TTC549 (cell line): Measurements from ENCODE around the gene TUB.

Experiments
- FAIRE-seq: peaks from 2 replicates; lab custom pipeline; 2012; peaks lifted over from hg19 to GRCh38; lab: Jason Lieb, UNC

TUB gene

DNA sequence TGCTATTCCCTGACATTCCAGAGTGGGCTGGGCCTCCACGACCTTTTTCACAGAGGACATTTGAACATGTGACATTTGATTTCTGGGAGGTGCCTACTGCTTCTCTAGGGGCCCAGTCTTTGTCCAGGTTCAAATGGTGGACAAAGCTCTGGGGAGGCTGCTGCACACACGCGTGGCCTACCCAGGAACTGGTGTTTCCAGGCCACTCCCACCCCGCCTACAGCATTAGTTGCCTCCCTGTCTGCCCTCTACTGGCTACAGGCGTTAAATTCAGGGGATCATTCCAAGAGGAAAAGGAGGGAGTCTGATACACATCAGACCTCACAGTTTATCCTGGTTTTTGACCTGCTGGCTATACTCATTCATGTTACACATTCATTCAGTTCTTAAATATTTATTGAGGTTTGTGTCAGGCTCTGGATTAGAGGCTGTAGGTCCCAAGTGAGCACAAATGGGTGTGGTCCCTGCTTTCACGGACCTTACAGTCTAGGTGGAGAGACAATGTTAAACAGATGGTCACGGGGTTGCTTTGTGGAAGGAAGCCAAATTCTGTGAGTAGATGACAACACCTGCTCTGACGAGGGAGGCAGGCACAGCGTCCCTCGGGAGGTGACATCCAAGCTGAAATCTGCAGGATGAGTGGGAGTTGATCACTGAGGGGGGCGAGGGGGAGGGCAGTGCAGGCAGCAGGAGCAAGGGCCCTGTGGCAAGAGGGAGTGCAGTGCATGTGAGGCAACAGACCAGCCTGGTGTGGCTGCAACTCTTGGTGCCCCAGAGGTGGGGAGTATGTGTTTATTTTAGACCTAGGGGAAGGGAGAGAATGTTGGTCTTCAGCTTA is 11.8 kb downstream of the TUB start:
- FAIRE-seq: no peak

DNA sequence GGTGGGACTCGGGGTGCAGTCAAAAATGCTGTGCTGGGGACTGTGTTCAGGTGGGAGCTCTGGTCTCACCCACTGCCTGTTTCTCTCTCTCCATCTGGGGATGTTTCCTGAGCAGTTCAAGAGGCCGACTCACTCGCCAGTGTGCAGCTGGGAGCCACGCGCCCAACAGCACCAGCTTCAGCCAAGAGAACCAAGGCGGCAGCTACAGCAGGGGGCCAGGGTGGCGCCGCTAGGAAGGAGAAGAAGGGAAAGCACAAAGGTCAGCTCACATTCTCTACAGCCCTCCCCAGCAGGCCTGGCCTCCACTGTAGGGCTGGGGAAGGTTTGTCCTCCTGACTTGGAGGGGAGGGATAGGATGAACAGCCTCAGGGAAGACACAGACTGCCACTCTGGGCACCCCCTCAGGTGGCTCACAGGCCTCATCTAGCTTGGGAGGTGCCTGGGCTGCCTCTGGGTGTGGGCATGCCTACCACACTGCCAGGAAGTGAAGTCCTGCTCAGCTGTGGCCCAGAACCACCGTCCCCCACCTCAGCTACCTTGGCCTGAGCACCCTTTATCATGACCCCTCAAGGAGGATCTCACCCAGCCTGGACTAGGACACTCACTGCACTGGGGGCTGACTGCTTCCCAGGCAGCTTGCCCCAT is 13.0 kb downstream of the TUB start:
- FAIRE-seq: no peak

DNA sequence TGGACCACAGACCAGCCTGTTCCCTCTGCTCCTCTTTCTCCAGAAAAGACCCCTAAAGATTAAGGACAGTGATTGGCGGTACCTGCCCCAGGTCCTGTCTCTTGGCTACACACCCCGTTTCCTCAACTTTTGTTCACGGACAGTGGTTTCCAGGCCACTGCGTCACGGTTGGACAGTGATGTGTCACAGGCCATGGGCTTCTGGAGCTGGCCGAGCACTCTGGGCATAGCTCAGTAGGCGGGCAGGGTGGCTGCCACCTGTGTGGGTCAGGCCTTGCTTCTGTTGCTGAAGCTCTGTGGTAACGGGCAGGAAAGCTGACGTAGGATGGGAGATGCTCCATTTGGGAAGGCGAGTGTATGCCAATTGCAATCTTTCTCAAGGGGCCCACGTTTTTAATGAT is 13.6 kb downstream of the TUB start:
- FAIRE-seq: no peak

GRCh38 chr11:8095371-8095770 is 14.4 kb downstream of the TUB start:
- FAIRE-seq: no peak

- FAIRE-seq: no peak
Observed at GRCh38 chr11:8095806-8096522, 15.0 kb downstream of the TUB start.

GRCh38 chr11:8096575-8096974 is 15.6 kb downstream of the TUB start:
- no peak for FAIRE-seq

DNA sequence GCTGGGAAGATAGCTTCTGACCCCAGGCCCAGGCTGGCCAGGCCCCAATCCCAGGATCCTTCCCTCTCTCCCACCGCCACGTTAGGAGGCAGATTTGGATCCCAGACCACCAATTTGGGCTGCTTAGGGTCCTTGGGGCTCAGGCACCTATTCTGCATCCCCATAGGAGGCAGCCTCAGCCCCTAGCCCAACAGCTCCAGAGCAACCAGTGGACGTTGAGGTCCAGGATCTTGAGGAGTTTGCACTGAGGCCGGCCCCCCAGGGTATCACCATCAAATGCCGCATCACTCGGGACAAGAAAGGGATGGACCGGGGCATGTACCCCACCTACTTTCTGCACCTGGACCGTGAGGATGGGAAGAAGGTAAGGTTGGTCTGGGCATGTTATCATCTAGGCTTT is 16.1 kb downstream of the TUB start:
- no peak for FAIRE-seq

- no peak for FAIRE-seq
Observed at GRCh38 chr11:8097468-8097867, 16.5 kb downstream of the TUB start.

GRCh38 chr11:8097926-8098325 is 16.9 kb downstream of the TUB start:
- FAIRE-seq: no peak

GRCh38 chr11:8098361-8098760 is 17.4 kb downstream of the TUB start:
- no peak for FAIRE-seq

DNA sequence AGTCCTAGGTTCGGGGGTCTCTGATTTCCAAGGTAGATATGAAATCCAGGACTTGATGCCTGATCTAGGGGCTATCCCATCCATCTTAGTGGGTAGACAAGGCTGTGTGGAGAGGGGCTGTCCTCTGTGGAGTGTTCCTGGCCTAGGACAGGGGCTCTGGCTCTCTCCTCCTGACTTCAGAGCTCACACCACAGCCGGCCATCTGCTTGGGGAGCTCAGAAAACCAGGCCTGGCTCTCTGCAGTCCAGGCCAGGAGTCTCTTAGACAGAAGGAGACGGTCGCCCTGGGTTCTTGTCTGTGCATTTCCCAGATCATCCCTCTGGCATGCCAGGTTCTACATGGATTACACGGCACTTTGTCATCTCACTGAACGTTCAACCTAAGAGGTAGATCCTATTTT is 17.9 kb downstream of the TUB start:
- no peak for FAIRE-seq

DNA sequence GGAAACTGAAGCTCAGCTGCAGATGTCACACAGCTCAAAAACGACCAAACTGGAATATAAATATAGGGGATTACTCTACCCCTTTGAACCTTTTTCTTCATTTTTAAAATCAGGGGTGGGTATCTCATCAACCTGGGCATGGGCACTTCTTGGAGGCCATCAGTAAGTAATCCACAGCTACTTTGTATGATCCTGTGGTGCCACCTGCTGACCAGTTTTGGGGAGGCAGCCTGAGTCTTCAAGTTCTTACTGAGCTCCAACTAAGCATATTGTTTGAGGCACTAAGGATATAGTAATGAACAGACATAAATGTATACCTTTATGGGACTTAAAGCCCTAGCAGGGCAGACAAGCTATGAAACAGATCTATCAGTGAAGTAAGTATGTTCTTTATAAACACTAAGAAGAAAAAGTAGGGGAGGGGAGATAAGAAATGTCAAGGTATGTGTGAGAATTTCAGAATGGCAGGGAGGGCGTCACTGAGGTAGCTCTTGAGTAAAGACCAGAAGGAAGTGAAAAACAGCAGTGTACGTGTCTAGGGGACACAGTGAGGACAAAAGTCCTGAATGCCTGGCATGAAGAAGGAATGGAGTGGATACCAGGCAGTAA is 18.4 kb downstream of the TUB start:
- peak; percentile 60 for FAIRE-seq

DNA sequence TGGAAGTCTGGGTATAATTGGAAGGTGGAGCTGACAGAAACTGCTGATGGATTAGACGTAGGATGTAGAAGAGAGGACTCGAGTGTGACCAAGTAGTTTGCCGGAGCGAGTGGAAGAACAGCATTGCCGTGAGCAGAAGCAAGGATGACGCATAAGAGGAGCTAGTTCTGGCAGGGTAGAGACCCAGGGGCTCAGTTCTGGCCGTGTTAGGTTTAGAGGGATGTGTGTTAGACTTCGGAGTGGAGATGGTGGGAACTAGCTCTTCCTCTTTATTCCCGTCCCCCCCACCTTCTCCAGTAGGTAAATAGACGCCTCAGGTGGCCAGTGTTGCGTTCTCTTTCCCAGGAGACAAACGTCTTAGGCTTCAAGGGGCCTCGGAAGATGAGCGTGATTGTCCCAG is 19.1 kb downstream of the TUB start:
- no peak for FAIRE-seq

GRCh38 chr11:8100605-8101004 is 19.6 kb downstream of the TUB start:
- no peak for FAIRE-seq

DNA sequence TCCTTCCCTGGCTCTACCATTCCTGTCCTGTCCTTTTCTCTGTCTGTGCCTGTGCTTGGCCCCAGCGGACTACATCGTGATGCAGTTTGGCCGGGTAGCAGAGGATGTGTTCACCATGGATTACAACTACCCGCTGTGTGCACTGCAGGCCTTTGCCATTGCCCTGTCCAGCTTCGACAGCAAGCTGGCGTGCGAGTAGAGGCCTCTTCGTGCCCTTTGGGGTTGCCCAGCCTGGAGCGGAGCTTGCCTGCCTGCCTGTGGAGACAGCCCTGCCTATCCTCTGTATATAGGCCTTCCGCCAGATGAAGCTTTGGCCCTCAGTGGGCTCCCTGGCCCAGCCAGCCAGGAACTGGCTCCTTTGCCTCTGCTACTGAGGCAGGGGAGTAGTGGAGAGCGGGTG is 20.4 kb downstream of the TUB start:
- no peak for FAIRE-seq

DNA sequence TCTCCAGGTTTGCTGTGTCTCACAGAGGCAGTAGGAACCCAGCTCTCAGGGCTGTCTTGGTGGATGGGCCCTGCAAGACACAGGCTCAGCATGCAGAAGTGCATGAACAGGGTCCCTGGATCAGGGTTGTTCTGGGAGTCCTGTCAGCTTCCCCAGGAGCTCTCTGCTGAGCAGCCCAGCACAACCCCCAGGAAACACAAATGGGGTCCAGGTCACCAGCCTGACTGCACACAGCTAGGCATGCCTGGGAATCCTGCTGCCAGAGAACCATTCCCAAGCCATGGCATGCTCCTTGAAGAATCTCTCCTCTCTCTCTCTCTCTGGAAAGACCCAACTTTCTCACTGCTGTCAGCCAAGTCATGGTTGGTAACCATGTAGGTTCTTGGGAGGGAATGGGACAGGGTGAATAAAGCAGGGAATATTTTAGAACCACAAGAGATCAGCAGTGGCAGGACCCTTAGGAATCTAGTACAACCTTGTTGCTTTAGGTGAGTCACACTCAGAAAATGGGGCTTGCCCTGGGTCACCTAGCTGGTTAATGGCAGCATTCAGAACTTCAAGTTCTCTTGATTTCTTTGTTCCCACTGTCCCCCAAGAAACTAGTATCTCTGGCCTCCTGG is 21.4 kb downstream of the TUB start:
- no peak for FAIRE-seq

GRCh38 chr11:8102965-8103364 is 22.0 kb downstream of the TUB start:
- no peak for FAIRE-seq

GRCh38 chr11:8103909-8104308 is 22.9 kb downstream of the TUB start:
- FAIRE-seq: no peak

DNA sequence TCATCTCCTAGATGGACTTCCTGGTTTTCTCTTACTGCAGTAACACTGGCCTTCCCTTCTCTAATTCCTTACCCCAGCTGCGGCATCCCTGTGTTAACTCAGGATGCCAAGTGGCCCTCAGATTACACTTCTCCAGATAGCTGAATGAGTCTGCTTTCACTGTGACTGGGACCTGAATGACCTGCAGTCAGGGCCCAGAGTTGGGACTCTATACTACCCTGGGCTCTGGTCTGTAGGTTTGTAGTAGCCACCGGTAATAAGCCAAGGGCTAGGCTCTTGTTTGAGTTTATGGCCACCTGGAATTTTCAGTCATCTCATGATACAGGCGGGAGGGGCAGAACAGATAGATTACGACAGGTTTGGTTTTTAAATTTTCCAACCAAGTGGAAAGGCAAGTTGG is 24.1 kb downstream of the TUB start:
- no peak for FAIRE-seq

- no peak for FAIRE-seq
Observed at GRCh38 chr11:8105666-8106065, 24.7 kb downstream of the TUB start.

GRCh38 chr11:8106679-8107078 is 25.7 kb downstream of the TUB start:
- no peak for FAIRE-seq

DNA sequence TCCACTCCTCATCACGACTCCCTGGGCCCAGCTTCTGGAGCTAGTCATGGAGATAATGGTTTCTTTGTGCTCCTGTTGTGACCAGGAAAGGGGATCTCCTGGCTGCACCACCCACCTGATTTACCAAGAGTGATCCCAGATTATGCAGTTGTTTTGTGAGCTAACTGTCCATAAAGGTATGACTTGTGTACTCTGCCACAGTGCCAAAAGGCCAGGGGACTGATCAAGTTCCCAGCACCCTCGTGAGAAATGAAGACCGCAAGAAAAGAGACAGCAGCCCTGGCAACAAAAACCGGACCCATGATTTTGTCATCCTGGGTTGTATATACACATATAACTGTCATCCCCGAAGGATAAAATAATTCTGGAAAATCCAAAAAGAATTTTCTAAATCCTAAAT is 26.6 kb downstream of the TUB start:
- FAIRE-seq: no peak

- no peak for FAIRE-seq
Observed at GRCh38 chr11:8108421-8108820, 27.4 kb downstream of the TUB start.
